GM18868 (cell line): Measurements from ENCODE around the gene WDR17.
A peak's percentile ranks its signal among the peaks of the same experiment; 100 is the strongest.

Source experiments
- ATAC-seq: cut with Tn5 transposase; IDR thresholded peaks from one replicate; pipeline ENCODE4 v1.9.1; 2021; ENCODE audit warnings: mild to moderate bottlenecking, moderate library complexity; ENCODE audit not compliant: unreplicated experiment

WDR17 gene

GRCh38 chr4:176084769-176085168, 19.1 kb downstream of the WDR17 start:
- ATAC-seq = no peak

GRCh38 chr4:176090115-176090514, 24.5 kb downstream of the WDR17 start:
- ATAC-seq = peak; percentile 71

GRCh38 chr4:176099314-176099713, 33.7 kb downstream of the WDR17 start:
- ATAC-seq = no peak

GRCh38 chr4:176102414-176103063, 36.9 kb downstream of the WDR17 start:
- no peak for ATAC-seq

GRCh38 chr4:176107695-176108094, 42.1 kb downstream of the WDR17 start:
- ATAC-seq = no peak

GRCh38 chr4:176123710-176124407, 58.2 kb downstream of the WDR17 start:
- peak; percentile 99 for ATAC-seq

GRCh38 chr4:176125063-176125462, 59.4 kb downstream of the WDR17 start:
- no peak for ATAC-seq

- no peak for ATAC-seq
These were observed 69.0 kb downstream of the WDR17 start for GRCh38 chr4:176134670-176135069.

GRCh38 chr4:176137631-176138030, 72.0 kb downstream of the WDR17 start:
- ATAC-seq = no peak

- no peak for ATAC-seq
These were observed 73.9 kb downstream of the WDR17 start for GRCh38 chr4:176139518-176139917.

GRCh38 chr4:176142253-176142652, 76.6 kb downstream of the WDR17 start:
- no peak for ATAC-seq

- ATAC-seq = no peak
These were observed 84.2 kb downstream of the WDR17 start for GRCh38 chr4:176149680-176150355.

- ATAC-seq = peak; percentile 70
These were observed 84.7 kb downstream of the WDR17 start for GRCh38 chr4:176150356-176150682.

- ATAC-seq = no peak
These were observed 85.1 kb downstream of the WDR17 start for GRCh38 chr4:176150704-176151103.

- ATAC-seq = no peak
These were observed 87.5 kb downstream of the WDR17 start for GRCh38 chr4:176153124-176153523.

- ATAC-seq = no peak
These were observed 91.0 kb downstream of the WDR17 start for GRCh38 chr4:176156656-176157055.

- ATAC-seq = no peak
These were observed 97.4 kb downstream of the WDR17 start for GRCh38 chr4:176163041-176163440.

GRCh38 chr4:176185051-176185450, 119.4 kb downstream of the WDR17 start:
- ATAC-seq = no peak

GRCh38 chr4:176186067-176186466, 120.4 kb downstream of the WDR17 start:
- ATAC-seq = no peak

GRCh38 chr4:176186671-176187395, 121.2 kb downstream of the WDR17 start:
- ATAC-seq = no peak

GRCh38 chr4:176187624-176188023, 122.0 kb downstream of the WDR17 start:
- peak; percentile 71 for ATAC-seq

GRCh38 chr4:176188654-176189053, 123.0 kb downstream of the WDR17 start:
- peak; percentile 37 for ATAC-seq
